ENCODE results near the gene LDLRAP1. TPM values are rescaled to one million over a fixed set of nuclear protein-coding genes. Genes with fewer than 3 reads are reported as not detected.

LDLRAP1 gene
- total RNA-seq, 1 experiment from 2014 or later, result 8.4 TPM

DNA sequence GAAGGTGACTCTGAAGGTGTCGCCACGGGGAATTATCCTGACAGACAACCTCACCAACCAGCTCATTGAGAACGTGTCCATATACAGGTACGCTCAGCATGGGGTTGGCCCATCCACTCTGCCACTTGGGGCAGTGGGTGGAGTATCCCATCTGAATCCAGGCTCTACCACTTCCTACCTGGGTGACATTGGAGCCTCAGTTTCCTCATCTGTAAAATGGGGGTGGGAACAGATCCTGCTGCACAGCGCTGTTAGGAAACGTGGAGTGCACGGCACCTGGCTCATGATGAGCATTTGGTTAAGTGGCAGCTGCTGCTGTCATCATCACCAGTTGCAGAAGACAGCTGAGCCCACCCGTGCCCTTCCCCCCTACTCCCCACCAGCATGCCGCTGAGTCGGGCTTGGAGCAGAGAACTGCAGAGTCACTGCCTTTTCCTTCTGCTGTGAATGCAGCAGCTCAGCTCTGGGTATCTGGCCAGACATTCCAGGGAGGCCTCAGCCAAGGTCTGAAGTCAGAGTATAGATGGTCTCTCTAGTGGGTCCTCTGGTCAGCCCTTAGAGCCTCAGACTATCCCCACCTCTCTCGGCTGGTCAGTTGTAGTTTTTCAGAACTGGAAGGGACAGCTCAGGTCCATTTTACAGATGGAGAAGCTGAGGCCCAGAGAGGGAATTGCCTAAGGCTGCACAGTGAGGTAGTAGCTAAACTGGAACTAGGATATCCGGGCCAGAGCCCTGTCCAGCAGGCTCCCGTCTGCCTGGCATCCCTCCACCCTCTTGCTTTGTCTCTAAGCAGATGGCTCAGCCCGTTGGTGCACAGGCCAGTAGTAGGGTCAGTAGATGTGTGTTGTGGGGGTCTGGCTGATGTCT lies 11.7 kb downstream of the LDLRAP1 start:
- in situ Hi-C loops (cut with HindIII; ENCODE audit: low pct_unique_long_range_greater_than_20kb, low sequenced_read_pairs), result no loop called here
- DNase-seq (ENCODE audit: low read depth), result no peak

DNA sequence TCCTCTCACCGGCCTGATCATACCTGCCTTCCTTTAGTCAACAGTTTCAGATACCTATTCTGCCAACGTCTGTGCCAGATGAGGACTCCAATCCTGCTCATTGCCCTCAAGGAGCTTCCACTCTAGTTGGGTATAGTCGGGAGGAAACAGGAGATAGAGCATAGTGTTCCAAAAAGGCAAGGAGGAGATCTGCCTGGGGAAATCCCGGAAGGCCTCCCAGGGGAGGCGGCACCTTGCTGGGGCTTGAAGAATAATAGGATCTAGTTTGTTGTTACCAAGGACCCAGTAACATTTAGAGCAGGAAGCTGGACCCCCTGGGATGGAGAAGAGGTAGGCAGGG lies 12.3 kb downstream of the LDLRAP1 start:
- DNase-seq (ENCODE audit: low read depth), result no peak
- in situ Hi-C loops (cut with HindIII; ENCODE audit: low pct_unique_long_range_greater_than_20kb, low sequenced_read_pairs), result no loop called here

DNA sequence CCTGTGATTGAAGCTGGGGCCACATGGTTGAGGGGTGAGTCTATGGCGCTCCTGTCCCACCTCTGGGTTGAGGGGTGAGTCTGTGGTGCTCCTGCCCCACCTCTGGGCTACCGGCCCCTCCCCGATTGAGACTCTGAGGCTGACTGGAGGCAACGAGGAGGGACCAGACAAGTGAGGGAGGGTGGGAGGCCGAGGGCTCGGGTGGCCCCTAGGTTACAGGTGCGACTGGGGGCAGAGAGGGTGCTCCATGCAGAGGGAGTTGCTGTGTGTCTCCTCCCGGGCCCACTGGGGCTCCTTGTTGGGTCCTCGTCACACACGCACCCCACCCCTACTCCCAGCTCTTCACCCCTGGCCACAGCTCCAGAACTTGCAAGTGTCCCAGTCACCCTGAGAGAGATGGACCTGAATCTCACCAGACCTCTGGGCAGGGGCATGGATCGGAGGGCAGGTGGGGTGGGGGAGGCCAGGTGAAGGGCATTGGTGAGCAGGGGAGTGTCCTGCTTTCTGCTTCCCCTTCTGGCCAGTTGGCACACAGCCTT lies 12.8 kb downstream of the LDLRAP1 start:
- no peak for DNase-seq (ENCODE audit: low read depth)
- in situ Hi-C loops (cut with HindIII; ENCODE audit: low pct_unique_long_range_greater_than_20kb, low sequenced_read_pairs), result no loop called here

DNA sequence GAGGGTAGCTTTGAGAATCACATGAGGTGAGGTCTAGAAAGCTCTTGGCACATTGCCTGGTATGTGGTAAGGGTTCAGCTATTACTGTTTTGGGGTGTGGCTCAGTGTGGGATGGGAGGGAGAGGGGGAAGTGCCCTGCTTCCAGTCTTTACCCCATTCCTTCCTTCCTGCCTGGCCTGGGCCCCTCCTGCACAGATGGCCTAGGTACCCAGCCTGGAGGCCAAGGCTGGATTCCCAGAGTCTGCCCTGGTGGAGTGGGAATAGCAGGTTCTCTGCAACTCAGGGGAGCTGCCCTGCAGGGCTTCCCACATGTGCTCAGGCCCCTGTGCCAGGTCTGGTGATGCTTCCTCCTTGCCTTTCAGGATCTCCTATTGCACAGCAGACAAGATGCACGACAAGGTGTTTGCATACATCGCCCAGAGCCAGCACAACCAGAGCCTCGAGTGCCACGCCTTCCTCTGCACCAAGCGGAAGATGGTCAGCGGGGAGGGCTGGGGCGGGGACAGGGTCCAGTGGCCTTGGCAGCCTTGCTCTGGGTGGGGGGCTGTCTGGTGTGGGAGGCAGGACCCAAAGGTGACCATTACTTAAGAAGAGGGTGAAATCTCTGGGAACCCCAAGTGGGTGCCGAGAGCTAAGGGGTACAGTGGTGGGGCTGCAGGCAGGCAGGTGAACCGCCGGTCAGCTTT lies 13.5 kb downstream of the LDLRAP1 start:
- in situ Hi-C loops (cut with HindIII; ENCODE audit: low pct_unique_long_range_greater_than_20kb, low sequenced_read_pairs), result no loop called here
- peak; percentile 18 for DNase-seq (ENCODE audit: low read depth)

DNA sequence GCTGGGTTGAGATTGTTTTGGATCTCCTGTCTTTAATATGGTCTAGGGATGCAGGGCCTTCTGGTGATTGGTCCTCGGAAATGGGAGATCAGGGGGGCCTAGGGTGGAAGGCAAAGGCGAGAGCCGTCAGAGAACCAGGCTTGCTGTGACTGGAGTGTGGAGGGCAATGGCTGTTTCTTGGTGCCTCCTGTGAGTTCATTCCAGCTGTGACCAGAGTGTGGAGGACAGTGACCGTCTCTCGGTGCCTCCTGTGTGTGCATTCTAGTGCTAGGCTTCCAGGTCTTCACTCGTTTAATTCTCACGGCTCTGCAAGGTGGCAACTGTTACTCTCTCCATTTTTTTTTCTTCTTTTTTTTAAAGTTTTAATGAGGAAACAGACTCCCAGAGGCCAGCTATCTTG lies 14.1 kb downstream of the LDLRAP1 start:
- in situ Hi-C loops (cut with HindIII; ENCODE audit: low pct_unique_long_range_greater_than_20kb, low sequenced_read_pairs), result no loop called here
- no peak for DNase-seq (ENCODE audit: low read depth)

DNA sequence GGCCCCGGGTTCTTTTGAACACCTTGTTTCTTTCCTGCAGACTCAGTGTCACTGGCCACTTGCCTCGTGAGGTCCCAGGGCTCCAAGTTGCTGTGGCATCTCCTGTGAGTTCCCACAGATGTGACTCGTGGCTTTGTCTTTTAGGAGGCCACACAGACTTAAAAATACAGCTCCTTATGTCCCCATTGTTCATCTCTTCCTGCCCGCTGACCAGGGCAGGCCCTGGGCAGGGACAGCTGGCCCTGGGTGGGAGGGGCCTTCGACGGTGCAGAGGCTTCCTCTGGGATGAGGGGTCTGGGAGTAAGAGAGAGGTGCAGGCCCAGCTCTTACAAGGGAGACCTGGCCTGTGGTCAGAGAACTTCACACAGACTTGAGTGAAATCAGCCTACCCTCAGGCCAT lies 15.6 kb downstream of the LDLRAP1 start:
- DNase-seq (ENCODE audit: low read depth), result no peak
- in situ Hi-C loops (cut with HindIII; ENCODE audit: low pct_unique_long_range_greater_than_20kb, low sequenced_read_pairs), result no loop called here

DNA sequence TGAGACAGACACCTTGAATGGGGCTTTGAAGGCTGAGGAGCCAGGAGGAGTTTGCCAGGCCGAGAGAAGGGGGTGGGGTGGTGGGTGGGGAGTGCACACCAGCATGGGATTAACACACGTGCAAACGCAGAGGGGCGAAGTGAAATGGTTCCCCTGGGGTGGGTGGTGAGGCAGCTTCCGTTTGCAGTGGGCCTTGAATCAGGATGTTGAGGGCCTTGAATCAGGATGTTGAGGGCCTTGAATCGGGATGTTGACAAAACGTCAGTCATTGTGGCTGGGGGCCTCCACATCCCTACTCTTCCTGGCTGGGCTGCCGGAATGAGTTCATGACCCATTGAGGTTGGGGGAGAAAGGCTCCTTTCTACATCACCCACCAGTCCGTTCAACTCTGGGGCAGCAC lies 16.6 kb downstream of the LDLRAP1 start:
- no peak for DNase-seq (ENCODE audit: low read depth)
- in situ Hi-C loops (cut with HindIII; ENCODE audit: low pct_unique_long_range_greater_than_20kb, low sequenced_read_pairs), result no loop called here

DNA sequence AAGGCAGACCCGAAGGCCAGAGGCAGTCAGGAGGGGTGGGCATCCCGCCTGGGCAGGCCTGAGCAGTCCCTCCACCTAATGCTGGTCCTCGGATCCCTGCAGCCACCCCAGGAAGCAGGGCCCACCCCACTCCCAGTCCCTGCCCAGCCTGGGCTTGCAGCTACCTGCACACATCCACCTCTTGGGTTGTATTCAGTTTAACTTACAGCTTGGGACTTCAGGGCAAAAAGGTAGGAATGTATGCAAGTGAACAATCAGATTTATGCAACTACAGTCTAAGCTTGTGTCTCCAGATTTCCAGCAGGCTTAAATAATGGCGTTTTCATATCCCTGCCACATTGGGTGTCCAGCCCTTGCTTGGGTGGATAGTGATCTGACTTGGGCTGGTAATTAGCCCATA lies 17.4 kb downstream of the LDLRAP1 start:
- no peak for DNase-seq (ENCODE audit: low read depth)
- in situ Hi-C loops (cut with HindIII; ENCODE audit: low pct_unique_long_range_greater_than_20kb, low sequenced_read_pairs), result no loop called here

DNA sequence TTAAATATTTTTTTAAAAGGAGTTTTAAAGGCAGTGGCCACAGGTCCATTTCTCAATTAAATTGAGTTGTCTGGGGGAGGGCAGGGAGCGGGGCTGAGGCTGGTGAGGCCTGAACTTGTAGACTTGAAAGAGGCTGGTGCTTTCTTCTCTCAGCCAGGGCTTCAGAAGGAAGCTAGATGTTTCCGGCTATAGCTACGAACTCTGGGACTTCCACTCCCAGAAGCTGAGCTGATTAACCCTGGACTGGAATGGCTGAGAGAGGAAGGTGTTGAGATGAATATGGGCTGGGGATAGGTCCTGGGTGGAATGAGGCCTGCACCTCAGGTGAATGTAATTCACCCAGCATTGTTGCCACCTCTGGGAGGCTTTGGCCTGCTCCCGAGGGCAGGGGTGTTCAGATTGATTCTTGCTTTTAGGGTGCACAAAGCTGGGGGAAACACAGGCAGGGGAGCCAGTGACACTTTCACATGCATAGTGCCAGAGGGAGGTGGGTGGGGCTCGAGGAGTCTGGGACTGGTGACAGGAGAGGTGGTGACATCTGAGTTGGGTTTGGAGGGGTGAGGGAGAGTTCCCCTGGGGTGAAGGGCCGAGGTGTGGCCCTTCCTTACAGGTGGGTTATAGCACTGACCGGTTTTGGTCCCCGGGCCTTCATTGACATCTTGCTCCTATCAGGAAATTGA lies 18.2 kb downstream of the LDLRAP1 start:
- in situ Hi-C loops (cut with HindIII; ENCODE audit: low pct_unique_long_range_greater_than_20kb, low sequenced_read_pairs), result no loop called here
- DNase-seq (ENCODE audit: low read depth), result no peak

DNA sequence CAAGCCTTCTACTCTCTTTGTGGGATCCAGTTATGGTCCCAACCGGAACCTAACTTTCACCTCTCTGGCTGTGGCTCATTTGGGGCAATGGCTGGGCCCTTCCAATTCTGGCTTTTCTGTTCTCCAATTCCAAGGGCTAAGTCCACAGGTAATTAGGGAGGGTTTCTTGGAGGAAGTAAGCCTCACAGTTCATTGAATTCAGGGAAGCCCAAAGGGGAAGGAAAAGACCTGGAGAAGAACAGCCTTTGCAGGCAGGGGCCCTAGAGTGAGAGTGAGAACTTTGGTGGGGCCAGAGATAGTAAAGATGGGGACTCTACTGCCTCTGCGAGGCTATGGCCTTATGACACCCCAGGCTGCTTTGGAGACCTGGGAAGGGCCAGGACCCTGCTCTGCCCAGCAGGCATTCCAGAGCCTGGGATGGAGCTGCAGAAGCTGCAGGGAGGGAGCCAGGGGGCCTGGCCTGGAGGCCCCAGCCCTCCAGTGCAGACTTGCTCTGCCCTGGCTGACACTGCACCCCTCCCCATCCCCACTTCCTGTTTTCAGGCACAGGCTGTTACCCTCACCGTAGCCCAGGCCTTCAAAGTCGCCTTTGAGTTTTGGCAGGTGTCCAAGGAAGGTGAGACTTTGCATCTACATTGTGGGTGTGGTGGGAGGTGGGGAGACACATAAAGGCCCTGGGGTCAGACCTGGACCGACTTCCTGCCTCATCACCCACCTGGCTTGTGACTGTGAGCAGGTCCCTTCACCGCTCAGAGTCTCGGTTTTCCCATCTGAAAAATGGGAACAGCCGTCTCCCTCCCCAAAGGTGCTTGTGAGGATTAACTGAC lies 18.9 kb downstream of the LDLRAP1 start:
- in situ Hi-C loops (cut with HindIII; ENCODE audit: low pct_unique_long_range_greater_than_20kb, low sequenced_read_pairs), result no loop called here
- no peak for DNase-seq (ENCODE audit: low read depth)

DNA sequence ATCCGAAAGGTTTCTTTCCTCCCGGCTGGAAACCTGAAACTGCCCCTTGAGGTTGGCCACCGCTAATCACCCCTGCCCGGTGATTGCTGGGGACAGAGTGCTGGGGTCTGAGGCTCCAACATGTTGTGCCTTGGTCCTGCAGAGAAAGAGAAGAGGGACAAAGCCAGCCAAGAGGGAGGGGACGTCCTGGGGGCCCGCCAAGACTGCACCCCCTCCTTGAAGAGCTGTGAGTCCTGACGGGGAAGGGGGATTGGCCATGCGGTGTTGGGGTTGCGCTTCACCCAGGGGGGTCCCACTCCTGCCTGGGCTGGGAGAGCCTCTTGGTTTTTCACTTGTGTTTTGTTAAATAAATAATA lies 19.5 kb downstream of the LDLRAP1 start:
- DNase-seq (ENCODE audit: low read depth), result no peak
- in situ Hi-C loops (cut with HindIII; ENCODE audit: low pct_unique_long_range_greater_than_20kb, low sequenced_read_pairs), result no loop called here

DNA sequence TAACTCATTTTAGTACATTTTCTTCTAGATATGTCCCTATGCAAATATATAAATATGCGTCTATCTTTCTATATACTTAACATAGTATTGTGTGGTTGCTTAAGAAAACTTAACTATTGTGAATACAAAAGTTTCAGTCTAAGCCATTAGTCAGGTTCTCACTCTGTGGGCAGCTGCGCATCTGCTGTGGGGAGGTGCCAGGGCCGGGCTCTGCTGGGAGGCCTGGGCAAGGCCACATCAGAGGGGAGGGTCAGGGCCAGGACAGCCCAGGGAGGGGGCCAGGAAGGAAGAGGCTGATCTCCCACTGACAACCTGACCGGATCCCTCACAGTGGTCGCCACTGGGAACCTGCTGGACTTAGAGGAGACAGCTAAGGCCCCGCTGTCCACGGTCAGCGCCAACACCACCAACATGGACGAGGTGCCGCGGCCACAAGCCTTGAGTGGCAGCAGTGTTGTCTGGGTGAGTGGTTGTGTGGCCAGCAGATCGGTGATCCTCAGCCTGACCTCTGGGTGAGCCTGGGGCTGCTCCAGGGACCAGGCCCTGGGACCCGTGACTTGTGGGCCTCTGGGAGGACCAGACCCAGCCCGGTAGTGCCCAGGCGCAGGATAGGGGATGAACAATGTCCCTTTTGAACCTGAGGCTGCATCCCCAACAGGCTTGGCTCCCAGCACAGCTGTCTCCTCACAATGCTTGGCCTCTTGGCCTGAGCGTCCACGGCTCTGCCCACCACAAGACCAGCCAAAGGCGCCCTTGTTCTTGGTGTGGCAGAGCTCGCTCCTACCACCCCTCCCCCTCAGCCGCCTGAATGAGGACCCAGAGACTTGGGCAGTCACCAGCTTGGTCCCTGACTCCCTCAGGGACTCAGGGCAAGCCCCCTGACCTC lies 20.2 kb downstream of the LDLRAP1 start:
- DNase-seq (ENCODE audit: low read depth), result no peak
- in situ Hi-C loops (cut with HindIII; ENCODE audit: low pct_unique_long_range_greater_than_20kb, low sequenced_read_pairs), result no loop called here

DNA sequence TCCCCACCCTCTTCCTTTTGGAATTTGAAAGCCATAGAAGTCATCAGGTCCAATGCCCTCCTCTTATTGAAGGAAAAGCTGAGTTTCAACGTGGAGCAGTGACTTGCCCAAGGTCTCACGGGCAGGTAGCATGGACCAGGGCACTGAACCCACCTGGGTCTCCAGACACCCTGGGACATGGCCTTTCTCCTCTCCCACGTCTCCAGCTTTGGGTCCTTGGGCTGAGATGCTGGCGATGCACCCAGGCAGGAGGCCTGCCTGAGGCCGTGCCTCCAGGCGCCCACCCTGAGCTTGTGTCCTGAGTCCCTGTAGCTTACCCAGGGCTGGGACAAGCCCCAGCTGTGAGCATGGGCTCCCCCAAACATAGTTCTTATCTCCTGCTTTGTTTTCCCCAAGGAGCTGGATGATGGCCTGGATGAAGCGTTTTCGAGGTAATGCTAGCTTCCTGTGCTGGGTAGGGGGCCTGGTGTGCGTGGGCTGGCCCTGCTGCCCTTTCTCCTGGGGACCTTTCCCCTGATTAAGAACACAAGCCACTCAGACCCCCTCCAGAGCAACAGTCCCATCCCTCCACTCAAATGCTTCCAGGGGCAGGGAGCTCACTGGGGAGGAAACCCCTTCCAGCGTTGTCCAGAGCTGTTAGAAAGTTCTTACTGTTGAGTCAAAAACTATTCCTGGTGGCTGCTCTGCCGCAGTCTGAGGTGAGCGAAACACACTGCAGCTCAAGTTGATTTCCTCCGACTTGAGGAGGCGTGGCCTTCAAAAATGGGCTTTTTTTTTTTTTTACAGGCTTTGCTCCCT lies 21.6 kb downstream of the LDLRAP1 start:
- no peak for DNase-seq (ENCODE audit: low read depth)
- in situ Hi-C loops (cut with HindIII; ENCODE audit: low pct_unique_long_range_greater_than_20kb, low sequenced_read_pairs), result no loop called here

DNA sequence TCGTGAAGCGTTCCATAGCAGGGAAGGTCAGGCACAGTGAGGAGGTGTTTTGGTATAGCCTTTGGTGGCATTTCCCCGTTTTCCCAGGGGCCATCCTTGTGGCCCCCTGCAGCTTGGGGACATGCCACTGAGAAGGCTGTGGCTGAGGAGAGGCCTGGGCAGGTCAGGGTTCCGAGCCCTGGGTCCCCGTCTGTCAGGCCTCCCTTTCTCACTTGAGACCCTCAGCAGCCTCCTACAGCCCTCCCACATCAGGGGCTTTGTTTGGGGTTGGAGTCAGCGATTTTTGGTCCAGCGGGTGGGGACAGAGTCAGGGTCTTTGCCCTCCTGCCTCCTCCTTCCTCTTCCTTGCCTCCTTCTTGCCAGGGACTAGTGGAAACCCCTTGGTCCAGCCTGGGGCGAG lies 22.2 kb downstream of the LDLRAP1 start:
- in situ Hi-C loops (cut with HindIII; ENCODE audit: low pct_unique_long_range_greater_than_20kb, low sequenced_read_pairs), result no loop called here
- no peak for DNase-seq (ENCODE audit: low read depth)

DNA sequence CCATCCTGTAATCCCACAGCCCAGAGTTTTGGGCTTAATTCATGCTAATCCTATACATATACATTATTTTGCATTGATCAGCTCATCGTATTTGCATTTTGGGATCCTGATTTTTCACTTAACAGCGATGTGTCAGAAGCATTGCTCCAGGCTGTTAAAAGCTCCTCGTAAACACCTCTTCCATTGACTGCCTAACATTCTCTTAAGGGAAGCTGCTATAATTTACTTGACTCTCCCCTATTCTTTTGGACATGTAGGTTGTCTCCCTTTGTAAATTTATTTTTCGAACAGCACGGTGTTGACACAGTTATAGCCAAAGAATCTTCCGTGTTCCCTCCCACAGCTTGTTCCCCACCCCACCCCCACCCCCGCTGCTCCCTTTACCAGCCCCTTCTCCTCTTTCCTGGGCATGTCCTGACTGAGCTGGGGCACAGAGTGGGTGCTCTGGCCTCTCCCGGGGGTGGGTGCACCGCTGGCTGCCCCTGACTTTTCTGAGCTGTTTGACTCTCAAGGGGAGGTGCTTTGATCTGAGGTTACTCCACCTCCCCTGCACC lies 22.8 kb downstream of the LDLRAP1 start:
- in situ Hi-C loops (cut with HindIII; ENCODE audit: low pct_unique_long_range_greater_than_20kb, low sequenced_read_pairs), result no loop called here
- no peak for DNase-seq (ENCODE audit: low read depth)

DNA sequence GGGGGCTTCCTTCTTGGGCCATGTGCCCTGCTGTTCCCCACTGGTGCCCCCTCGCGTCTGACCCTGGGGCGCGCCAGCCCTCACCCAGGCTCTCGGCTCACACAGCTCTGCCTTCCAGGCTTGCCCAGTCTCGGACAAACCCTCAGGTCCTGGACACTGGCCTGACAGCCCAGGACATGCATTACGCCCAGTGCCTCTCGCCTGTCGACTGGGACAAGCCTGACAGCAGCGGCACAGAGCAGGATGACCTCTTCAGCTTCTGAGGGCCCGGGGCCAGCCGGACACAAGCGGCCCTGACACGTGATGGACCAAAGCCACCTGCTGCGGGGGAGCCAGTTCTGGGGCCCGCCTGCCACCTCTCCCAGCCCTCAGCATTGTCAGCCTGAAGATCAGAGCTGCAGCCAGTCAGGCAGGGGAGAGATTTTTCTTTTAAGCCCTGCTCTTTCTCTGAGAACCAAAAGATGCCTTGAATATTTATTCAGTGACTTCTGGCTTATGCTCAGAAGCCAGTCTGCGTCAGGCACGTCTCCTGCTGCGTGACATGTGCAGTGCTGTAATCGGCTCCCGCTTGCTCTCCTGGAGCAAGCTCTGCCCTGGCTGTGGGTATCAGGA lies 23.4 kb downstream of the LDLRAP1 start:
- no peak for DNase-seq (ENCODE audit: low read depth)
- in situ Hi-C loops (cut with HindIII; ENCODE audit: low pct_unique_long_range_greater_than_20kb, low sequenced_read_pairs), result no loop called here
